K562 (cell line): ENCODE data around the gene IFT122. TPM values are rescaled to one million over a fixed set of nuclear protein-coding genes. Genes with fewer than 3 reads are reported as not detected.
A peak's percentile ranks its signal among the peaks of the same experiment; 100 is the strongest.

ENCODE experiments used
- ATAC-seq: fragments of 200-7000 bp; cut with Tn5 transposase; 3 replicates; pipeline ENCODE4 v1.9.1; 2020; ENCODE audit warnings: moderate library complexity
- BruUV-seq: library from RNA; stranded (reverse); fragments of 400-500 nt; replicated peaks from 2 replicates; lab custom pipeline; 2021; lab: Mats Ljungman, UMichigan
- CTCF ChIA-PET: fragments of 300-600 bp; formaldehyde crosslinking; extraction: SDS; loops from one replicate; lab custom pipeline; 2021; ENCODE audit warnings: low intra/inter-chr PET ratio; lab: Yijun Ruan, JAX
- POLR2A ChIA-PET: fragments of 300-600, 350-650 bp; sonication (Branson Sonifier 250); formaldehyde crosslinking; extraction: SDS; loops from one replicate; lab custom pipeline; 2021; ENCODE audit warnings: antibody characterized with exemption, inconsistent platforms; lab: Yijun Ruan, JAX
- DNase-seq, 4 experiments: peaks; one replicate each; pipeline versions ENCODE4 v3.0.0 to v3.0.0-alpha.2; 2011 to 2018; ENCODE audit warnings: low spot score in 3 of 4, mixed read lengths in 3 of 4; ENCODE audit errors: extremely low read depth in 1 of 4
- FAIRE-seq: peaks from 2 replicates; lab custom pipeline; 2011; peaks lifted over from hg19 to GRCh38; lab: Jason Lieb, UNC
- H2AFZ ChIP-seq: 2 replicates; pipeline ENCODE4 v1.6.0; 2011; ENCODE audit warnings: low read depth, low read length, control low read depth, inconsistent platforms
- H3K27ac ChIP-seq: fragments of 200-600 bp; 3 replicates; pipeline ENCODE4 v1.8.0; 2011; ENCODE audit warnings: low read depth, mild to moderate bottlenecking, control low read depth, inconsistent platforms, low read length, moderate library complexity, mixed read lengths; ENCODE audit errors: extremely low read depth
- H3K27me3 ChIP-seq, 2 experiments: fragments of 300-600 bp in 1 of 2; 2 replicates in 1 of 2; 3 replicates in 1 of 2; pipeline versions ENCODE4 v1.6.0 to v1.8.0; 2011; ENCODE audit warnings: inconsistent platforms in 2 of 2, low read length in 2 of 2, mild to moderate bottlenecking in 1 of 2, mixed read lengths in 1 of 2, moderate library complexity in 1 of 2; ENCODE audit not compliant: control insufficient read depth in 2 of 2, insufficient read depth in 2 of 2
- H3K36me3 ChIP-seq: fragments of 300-600 bp; 3 replicates; pipeline ENCODE4 v1.8.0; 2011; ENCODE audit warnings: mild to moderate bottlenecking, low read length, inconsistent platforms; ENCODE audit not compliant: control insufficient read depth, insufficient read depth
- H3K4me1 ChIP-seq, 2 experiments: fragments of 200-600 bp in 1 of 2; replicated peaks in 1 of 2; 2 replicates in 1 of 2; 3 replicates in 1 of 2; pipeline versions ENCODE4 v1.5.1 to v1.8.0; 2011; ENCODE audit warnings: inconsistent platforms in 2 of 2, low read length in 2 of 2, mild to moderate bottlenecking in 1 of 2, mixed read lengths in 1 of 2, moderate library complexity in 1 of 2; ENCODE audit not compliant: control insufficient read depth in 2 of 2, insufficient read depth in 2 of 2
- H3K4me2 ChIP-seq: 2 replicates; pipeline ENCODE4 v1.6.1; 2011; ENCODE audit warnings: low read length, control low read depth, inconsistent platforms, mixed read lengths; ENCODE audit not compliant: insufficient read depth
- H3K4me3 ChIP-seq: fragments of 200-600 bp; sonication (generic), shearing (Covaris generic); 2 replicates; pipeline ENCODE4 v1.5.1; 2016; ENCODE audit warnings: control low read depth, inconsistent platforms
- H3K79me2 ChIP-seq: fragments of 200-600 bp; 3 replicates; pipeline ENCODE4 v1.8.0; 2011; ENCODE audit warnings: low read length, inconsistent platforms; ENCODE audit not compliant: control insufficient read depth, insufficient read depth
- H3K9ac ChIP-seq, 2 experiments: 2 replicates each; pipeline versions ENCODE4 v1.6.0 to v1.6.1; 2011; ENCODE audit warnings: low read depth in 2 of 2, low read length in 2 of 2, control low read depth in 1 of 2, inconsistent platforms in 1 of 2, mild to moderate bottlenecking in 1 of 2, mixed read lengths in 1 of 2; ENCODE audit not compliant: insufficient read depth in 1 of 2
- H3K9me1 ChIP-seq: one replicate; pipeline ENCODE4 v1.6.0; 2011; ENCODE audit warnings: inconsistent platforms, mild to moderate bottlenecking, low read length, moderate library complexity; ENCODE audit not compliant: control insufficient read depth, insufficient read depth
- H3K9me3 ChIP-seq: replicated peaks from 2 replicates; pipeline ENCODE4 v1.5.1; 2011; ENCODE audit warnings: low read depth, low read length, inconsistent platforms; ENCODE audit not compliant: control insufficient read depth, insufficient read depth
- H4K20me1 ChIP-seq: replicated peaks from 2 replicates; pipeline ENCODE4 v1.6.1; 2011; ENCODE audit warnings: low read length, inconsistent platforms, mixed read lengths; ENCODE audit not compliant: control insufficient read depth, insufficient read depth
- BCOR ChIP-seq: fragments of 450-650 bp; IDR thresholded peaks from 2 replicates; pipeline ENCODE4 v1.6.1; 2016
- DNMT1 ChIP-seq: fragments of 450-650 bp; IDR thresholded peaks from 2 replicates; pipeline ENCODE4 v1.6.1; 2016; ENCODE audit warnings: antibody characterized with exemption, mild to moderate bottlenecking
- HBP1 ChIP-seq: fragments of 450-650 bp; formaldehyde crosslinking; IDR thresholded peaks from 2 replicates; pipeline ENCODE4 v1.4.0; 2022; ENCODE audit warnings: missing genetic modification characterization
- POLR3G ChIP-seq: IDR thresholded peaks from 2 replicates; pipeline ENCODE4 v1.6.1; 2011; ENCODE audit not compliant: insufficient read length, insufficient replicate concordance; ENCODE audit errors: extremely low read depth
- SMAD1 ChIP-seq: fragments of 150-350 bp; IDR thresholded peaks from 2 replicates; pipeline ENCODE4 v1.6.1; 2014; ENCODE audit warnings: low read length, low read depth; ENCODE audit not compliant: partially characterized antibody
- SRSF7 ChIP-seq: fragments of 200-400 bp; formaldehyde crosslinking; optimal IDR thresholded peaks from 2 replicates; pipeline ENCODE3; 2017; ENCODE audit warnings: mild to moderate bottlenecking, low read depth, low read length
- ZBTB7A ChIP-seq: IDR thresholded peaks from 2 replicates; pipeline ENCODE4 v1.6.1; 2011; ENCODE audit warnings: low read depth, mild to moderate bottlenecking, low read length, moderate library complexity, borderline replicate concordance; ENCODE audit not compliant: control insufficient read depth
- ZFPM2 ChIP-seq: fragments of 250-450 bp; sonication (Bioruptor Pico); IDR thresholded peaks from 2 replicates; pipeline ENCODE4 v1.5.1; 2022; ENCODE audit warnings: mild to moderate bottlenecking
- ZKSCAN3 ChIP-seq: fragments of 250-450 bp; sonication (Bioruptor Pico); IDR thresholded peaks from 2 replicates; pipeline ENCODE4 v1.4.0; 2020
- ZNF518B ChIP-seq: fragments of 250-450 bp; sonication (Bioruptor Pico); IDR thresholded peaks from 2 replicates; pipeline ENCODE4 v1.5.0; 2021; ENCODE audit warnings: mild to moderate bottlenecking, moderate library complexity
- WGBS: fragments of 100-300 bp; shearing (Covaris generic); methylation state at CpG from one replicate; pipeline ENCODE4 v1.1.6; 2016; ENCODE audit warnings: low coverage, mixed read lengths; ENCODE audit not compliant: insufficient coverage; ENCODE audit errors: missing lambda C conversion rate; 5-methylcytosine and 5-hydroxymethylcytosine counted together
- in situ Hi-C: fragments of 300-500 bp; cut with MboI; formaldehyde crosslinking; loops from 4 replicates; pipeline ENCODE4 v1.15.0; 2018; ENCODE audit warnings: inconsistent platforms, mixed read lengths
- intact Hi-C: fragments of 100-400 bp; cut with micrococcal nuclease; formaldehyde crosslinking; loops from 2 replicates; pipeline ENCODE4 v1.14.2; 2022
- polyA plus RNA-seq, 8 experiments: library from polyadenylated mRNA; depleted of rRNA in 4 of 8; stranded (reverse) in 5 of 8; unstranded in 3 of 8; fragments of >200 nt; fragmentation: Nextera tagmentation in 2 of 8; fragmentation: Illumina TruSeq in 1 of 8; extraction: Ambion mirVana in 2 of 8; extraction: Trizol in 1 of 8; gene quantifications; 2 replicates each; pipeline versions ENCODE4 v1.2.1 to v1.2.3, GENCODE V29; 2011 to 2014; ENCODE audit warnings: inconsistent platforms in 1 of 8, missing spikeins in 1 of 8
- total RNA-seq, 7 experiments: library from RNA; depleted of rRNA in 6 of 7; stranded (reverse); fragments of >200 nt in 6 of 7; fragmentation: Illumina TruSeq in 2 of 7; extraction: Trizol in 2 of 7; gene quantifications; 2 replicates each; pipeline versions ENCODE4 v1.2.1 to v1.2.3, GENCODE V29; 2011 to 2021; ENCODE audit warnings: low replicate concordance in 1 of 7
- TF ChIP-seq, protein P1 (sequence below): fragments of 250-450 bp; sonication (Bioruptor Pico); IDR thresholded peaks from 2 replicates; pipeline ENCODE4 v1.5.0; 2021
- TF ChIP-seq, protein P2 (sequence below): fragments of 250-450 bp; sonication (Bioruptor Pico); IDR thresholded peaks from 2 replicates; pipeline ENCODE4 v1.8.0; 2022; ENCODE audit warnings: moderate library complexity, mild to moderate bottlenecking, inconsistent platforms
- TF ChIP-seq, protein P3 (sequence below): fragments of 250-450 bp; sonication (Bioruptor Pico); IDR thresholded peaks from 2 replicates; pipeline ENCODE4 v1.6.1; 2021; ENCODE audit warnings: mild to moderate bottlenecking

IFT122 gene
- total and polyA plus RNA-seq, 9 of the 15 experiments (the other 6 are each of a cell fraction or from before 2014, with no cell fraction given): 2.4 to 11.5 (median 7.7) TPM

DNA sequence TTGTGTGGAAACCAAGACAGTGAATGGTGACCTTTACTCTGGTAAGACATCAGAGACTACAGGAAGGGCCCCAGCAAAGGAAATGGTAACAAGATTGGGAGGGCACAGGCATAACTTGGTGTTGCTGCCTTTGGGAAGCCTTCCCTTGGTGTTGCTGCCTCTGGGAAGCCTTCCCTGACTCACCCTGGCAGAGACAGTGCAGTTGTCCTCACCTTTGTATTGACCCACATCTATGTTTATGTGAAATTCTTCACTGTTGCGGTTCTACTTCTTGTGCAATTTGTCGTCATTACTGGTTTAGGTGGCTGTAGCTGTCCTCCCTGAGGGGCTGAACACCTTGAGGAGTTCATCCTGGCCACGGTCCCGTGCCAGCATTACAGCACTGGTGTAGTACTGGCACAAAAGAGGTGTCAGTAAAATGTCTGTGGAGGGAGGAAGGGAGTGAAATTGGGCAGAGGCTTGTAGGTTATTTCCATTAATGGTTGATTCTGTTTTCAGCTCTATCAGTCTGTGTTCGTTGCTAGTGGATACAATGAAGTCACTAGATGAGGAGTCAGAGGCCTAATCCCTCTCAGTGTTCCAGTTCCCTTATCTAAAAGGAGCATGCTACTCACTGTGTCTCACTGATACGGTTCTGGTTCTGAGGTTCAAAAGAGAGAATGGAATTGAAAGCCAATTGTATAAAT lies 21.6 kb downstream of the IFT122 start:
- FAIRE-seq (peak; percentile 96), ATAC-seq (peak; percentile 93), DNase-seq (peak; percentile 69 to 89 (median 80))
- H3K27me3 ChIP-seq: no peaks in the 10 kb centered on the region
- ChIA-PET POLR2A (interaction anchor here (0.5 to 1.8 kb wide), 11 partner anchors 8 to 145 kb away, joined by 3 to 14 read pairs (median 5); partner anchors contain the start of genes IFT122 and MBD4), CTCF (no interaction called here)
- H3K9me3 ChIP-seq: no peaks in the 10 kb centered on the region
- H2AFZ ChIP-seq: peak overlapping the region; percentile 89
- peaks cover 14 to 39% of the 10 kb centered on the region in 2 experiments for H3K4me1 ChIP-seq
- 3% methylated on average over 6 of the region's 6 CpGs for WGBS
- no peaks in the 10 kb centered on the region for H3K79me2 ChIP-seq
- no TSS peak for BruUV-seq
- H3K9me1 ChIP-seq: no peaks in the 10 kb centered on the region
- peak overlapping the region; percentile 11; the same call in 1 of the 2 replicates for H3K4me3 ChIP-seq
- H3K36me3 ChIP-seq: peaks cover 4% of the 10 kb centered on the region; the same call in 1 of the 3 replicates
- H3K4me2 ChIP-seq: peak overlapping the region; percentile 90
- H3K9ac ChIP-seq: peak overlapping the region; percentile 65 to 86; a peak in 3 of 4 replicates
- intact Hi-C loops (no loop called here), in situ Hi-C loops (no loop called here)
- H4K20me1 ChIP-seq: no peaks in the 10 kb centered on the region
- H3K27ac ChIP-seq: peak overlapping the region; percentile 99
- TF ChIP-seq BCOR (no peak), ZNF518B (no peak), ZBTB7A (no peak), POLR3G (no peak), ZKSCAN3 (CRISPR knock-in tag) (no peak), SRSF7 (no peak), ZFPM2 (no peak), SMAD1 (peak; percentile 70), DNMT1 (no peak), HBP1 (CRISPR knock-in tag) (no peak)
- TF ChIP-seq, protein P1, sequence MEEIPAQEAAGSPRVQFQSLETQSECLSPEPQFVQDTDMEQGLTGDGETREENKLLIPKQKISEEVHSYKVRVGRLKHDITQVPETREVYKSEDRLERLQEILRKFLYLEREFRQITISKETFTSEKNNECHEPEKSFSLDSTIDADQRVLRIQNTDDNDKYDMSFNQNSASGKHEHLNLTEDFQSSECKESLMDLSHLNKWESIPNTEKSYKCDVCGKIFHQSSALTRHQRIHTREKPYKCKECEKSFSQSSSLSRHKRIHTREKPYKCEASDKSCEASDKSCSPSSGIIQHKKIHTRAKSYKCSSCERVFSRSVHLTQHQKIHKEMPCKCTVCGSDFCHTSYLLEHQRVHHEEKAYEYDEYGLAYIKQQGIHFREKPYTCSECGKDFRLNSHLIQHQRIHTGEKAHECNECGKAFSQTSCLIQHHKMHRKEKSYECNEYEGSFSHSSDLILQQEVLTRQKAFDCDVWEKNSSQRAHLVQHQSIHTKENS (CRISPR knock-in tag): no peak
- TF ChIP-seq, protein P2, sequence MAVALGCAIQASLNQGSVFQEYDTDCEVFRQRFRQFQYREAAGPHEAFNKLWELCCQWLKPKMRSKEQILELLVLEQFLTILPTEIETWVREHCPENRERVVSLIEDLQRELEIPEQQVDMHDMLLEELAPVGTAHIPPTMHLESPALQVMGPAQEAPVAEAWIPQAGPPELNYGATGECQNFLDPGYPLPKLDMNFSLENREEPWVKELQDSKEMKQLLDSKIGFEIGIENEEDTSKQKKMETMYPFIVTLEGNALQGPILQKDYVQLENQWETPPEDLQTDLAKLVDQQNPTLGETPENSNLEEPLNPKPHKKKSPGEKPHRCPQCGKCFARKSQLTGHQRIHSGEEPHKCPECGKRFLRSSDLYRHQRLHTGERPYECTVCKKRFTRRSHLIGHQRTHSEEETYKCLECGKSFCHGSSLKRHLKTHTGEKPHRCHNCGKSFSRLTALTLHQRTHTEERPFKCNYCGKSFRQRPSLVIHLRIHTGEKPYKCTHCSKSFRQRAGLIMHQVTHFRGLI (CRISPR knock-in tag): no peak
- TF ChIP-seq, protein P3, sequence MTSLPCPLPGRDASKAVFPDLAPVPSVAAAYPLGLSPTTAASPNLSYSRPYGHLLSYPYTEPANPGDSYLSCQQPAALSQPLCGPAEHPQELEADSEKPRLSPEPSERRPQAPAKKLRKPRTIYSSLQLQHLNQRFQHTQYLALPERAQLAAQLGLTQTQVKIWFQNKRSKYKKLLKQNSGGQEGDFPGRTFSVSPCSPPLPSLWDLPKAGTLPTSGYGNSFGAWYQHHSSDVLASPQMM (CRISPR knock-in tag): no peak
